NB4 (cell line): Measurements from ENCODE around the gene HS6ST1.
"Not testable (repeated sequence)": the region's sequence is repeated elsewhere in the genome, so short reads cannot be mapped to it uniquely, and the experiment has no call there.

Experiments
- POLR2A ChIP-seq: IDR thresholded peaks from 2 replicates; pipeline ENCODE4 v1.6.1; 2011; ENCODE audit warnings: mild to moderate bottlenecking; ENCODE audit not compliant: insufficient read length; ENCODE audit errors: extremely low read depth
- TF ChIP-seq, protein P1 (sequence below): IDR thresholded peaks from one replicate; pipeline ENCODE4 v1.5.1; 2012; ENCODE audit warnings: low read depth, low read length

DNA sequence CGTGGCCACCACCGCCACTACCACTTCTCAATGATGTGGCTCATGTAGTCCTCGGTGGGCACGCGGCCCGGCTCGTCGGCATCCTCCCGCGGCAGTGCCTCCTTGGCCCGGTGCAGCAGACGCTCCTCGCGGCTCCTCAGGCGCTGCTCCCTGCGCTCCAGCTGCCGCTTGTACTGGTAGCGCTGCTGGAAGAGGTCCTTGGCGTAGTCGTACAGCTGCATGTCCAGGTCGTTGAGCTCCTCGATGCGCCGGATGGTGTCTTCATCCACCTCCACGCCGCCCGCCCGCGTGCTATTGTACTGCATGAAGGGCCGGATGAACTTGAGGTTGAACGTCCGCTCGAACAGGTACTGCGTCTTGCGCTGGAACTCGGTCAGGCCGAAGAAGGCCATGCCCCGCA lies 50.5 kb downstream of the HS6ST1 start:
- not testable (repeated sequence) for TF ChIP-seq POLR2A
- TF ChIP-seq, protein P1, sequence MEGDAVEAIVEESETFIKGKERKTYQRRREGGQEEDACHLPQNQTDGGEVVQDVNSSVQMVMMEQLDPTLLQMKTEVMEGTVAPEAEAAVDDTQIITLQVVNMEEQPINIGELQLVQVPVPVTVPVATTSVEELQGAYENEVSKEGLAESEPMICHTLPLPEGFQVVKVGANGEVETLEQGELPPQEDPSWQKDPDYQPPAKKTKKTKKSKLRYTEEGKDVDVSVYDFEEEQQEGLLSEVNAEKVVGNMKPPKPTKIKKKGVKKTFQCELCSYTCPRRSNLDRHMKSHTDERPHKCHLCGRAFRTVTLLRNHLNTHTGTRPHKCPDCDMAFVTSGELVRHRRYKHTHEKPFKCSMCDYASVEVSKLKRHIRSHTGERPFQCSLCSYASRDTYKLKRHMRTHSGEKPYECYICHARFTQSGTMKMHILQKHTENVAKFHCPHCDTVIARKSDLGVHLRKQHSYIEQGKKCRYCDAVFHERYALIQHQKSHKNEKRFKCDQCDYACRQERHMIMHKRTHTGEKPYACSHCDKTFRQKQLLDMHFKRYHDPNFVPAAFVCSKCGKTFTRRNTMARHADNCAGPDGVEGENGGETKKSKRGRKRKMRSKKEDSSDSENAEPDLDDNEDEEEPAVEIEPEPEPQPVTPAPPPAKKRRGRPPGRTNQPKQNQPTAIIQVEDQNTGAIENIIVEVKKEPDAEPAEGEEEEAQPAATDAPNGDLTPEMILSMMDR = not testable (repeated sequence)
